GM21825 (cell line): ENCODE measurements around the gene OR51T1.

Experiments
- ATAC-seq: cut with Tn5 transposase; IDR thresholded peaks from one replicate; pipeline ENCODE4 v1.9.1; 2021; ENCODE audit warnings: mild to moderate bottlenecking, moderate library complexity; ENCODE audit not compliant: unreplicated experiment

OR51T1 gene

GRCh38 chr11:4926608-4927007 is 44.9 kb downstream of the OR51T1 start:
- ATAC-seq: no peak
